HG03108 (cell line): ENCODE measurements around the gene WDR75.

Experiments used
- ATAC-seq: cut with Tn5 transposase; IDR thresholded peaks from one replicate; pipeline ENCODE4 v1.9.1; 2021; ENCODE audit warnings: moderate library complexity; ENCODE audit not compliant: unreplicated experiment

The WDR75 gene

DNA sequence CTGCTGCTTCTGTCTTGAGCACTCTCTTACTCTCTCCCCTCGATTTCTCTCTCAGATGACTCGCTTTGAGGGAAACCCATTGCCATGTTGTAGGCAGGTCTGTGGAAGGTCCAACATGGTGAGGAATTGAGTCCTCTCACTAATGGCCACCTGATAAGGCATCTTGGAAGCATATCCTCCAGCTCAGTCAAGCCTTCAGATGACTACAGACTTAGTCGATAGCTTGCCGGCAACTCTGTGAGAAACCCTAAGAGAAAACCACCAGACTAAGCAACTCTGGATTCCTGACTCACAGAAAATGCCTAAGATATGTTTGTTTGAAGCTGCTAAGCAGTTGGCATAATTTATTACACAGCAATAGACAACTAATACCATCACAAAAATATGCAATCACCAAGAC, 51.2 kb downstream of the WDR75 start:
- ATAC-seq: no peak

DNA sequence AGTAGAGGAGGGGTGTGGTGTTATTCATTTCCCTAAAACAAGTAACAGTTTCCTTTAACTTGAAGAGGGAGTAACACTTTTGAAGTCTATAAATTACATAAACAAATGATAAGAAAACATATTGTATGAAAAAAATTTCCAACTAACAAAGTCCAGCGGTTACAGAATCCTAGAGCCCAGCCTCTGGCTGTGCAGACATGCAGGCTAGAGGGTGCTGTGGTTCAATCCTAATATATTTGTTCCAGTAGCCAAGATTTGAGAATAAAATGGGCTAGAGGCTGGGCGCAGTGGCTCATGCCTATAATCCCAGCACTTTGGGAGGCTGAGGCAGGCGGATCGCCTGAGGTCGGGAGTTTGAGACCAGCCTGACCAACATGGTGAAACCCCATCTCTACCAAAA, 56.9 kb downstream of the WDR75 start:
- no peak for ATAC-seq

DNA sequence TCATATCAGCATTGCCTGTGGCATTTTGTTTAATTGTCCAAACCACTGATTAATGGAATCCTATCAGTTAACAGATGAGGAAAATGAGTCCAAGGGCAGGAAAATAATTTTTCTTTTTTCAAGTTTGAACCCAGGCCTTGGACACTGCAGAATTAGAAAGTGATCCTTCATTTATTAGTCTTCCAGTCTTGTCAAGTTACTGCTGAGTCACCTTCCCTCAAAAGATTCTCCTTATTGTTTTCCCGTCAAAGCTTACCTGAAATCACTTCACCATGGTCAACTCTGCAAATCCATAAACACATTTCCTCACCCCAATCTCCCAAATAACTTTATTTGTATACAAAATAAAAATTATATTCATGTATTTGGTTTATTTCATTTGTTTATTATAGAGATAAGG, 57.9 kb downstream of the WDR75 start:
- ATAC-seq: no peak

DNA sequence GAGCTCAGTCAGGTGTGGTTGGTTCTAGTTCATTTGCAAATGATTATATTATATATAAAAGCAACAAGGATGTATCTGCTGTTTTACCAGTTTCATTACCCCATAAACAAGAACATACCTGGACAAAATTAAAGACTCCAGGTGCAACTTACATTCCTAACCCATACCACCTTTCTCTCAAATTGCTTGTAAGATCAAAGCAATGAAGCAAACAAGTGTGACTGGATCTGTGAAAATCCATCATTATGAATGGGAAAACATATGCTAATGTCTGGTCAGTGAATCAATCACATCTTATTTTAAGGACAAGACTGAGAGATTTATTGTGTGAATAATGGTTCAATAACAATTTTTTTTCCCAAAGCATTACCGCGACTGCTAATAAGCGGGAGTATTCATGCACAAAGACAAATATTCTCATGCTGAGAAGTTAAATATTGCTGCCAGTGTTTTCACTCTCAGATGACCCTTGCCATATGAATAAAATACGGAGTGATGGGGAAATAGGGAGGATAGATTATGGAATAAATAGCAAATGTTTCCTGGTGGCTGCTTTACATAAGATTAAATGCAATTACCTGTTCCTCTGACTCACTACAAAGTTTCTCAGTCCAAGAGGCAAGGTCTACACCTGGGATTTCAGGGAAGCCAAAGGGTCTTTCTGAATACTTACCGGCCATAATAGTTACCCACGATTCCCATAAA, 59.3 kb downstream of the WDR75 start:
- no peak for ATAC-seq

DNA sequence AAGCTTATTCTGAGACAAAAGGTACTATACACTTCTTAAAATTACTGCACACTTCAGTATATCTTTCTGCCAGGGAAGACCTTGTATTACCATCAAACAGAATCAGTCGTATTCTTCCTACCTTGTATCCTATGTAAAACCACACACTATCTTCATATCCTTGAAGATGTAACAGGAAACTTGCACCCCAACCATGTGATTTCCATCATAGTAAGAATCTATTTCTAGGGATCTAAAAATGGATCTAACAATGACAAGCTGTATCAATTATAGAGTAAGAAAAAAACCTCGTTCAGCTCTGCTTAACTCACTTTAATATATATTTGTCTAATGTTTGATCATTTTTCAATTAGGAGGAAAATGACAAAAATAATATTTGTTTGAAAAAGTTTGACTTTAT, 60.2 kb downstream of the WDR75 start:
- no peak for ATAC-seq

DNA sequence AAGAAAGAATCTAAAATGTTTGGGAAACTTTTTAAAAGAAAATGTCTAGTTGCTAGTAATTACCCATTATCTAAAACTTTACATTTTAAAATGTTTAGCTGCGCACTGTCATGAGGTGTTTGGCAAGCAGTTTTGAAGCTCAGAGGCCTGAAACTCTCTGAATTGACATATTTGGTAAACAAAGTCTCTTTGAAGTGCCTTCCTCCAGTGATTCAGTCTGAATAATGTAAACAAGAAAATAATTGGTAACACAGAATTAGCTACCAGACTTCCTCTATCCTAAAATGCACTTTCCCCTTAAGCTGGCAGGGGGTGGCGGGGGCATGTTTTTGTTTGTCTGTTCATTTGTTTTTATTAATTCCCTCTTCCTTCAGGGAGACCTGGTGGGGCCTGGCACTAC, 61.4 kb downstream of the WDR75 start:
- no peak for ATAC-seq

DNA sequence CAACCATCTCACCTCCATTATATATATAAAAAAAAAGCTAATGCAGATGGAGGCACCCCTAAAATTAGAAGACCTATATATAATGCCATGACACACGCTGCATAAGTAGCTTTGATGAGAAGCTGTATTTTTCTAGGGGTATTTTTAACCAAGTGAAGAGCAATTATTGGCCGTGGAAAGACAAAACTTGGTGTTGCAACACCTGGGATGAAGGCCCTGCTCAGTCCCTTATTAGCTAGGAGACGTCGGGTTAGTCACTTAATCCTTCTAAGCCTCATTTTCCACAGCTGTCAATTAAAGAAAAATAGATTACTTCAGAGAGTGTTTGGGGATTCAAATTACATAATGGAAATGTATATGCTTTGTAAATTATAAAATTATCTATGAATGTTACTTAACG, 63.0 kb downstream of the WDR75 start:
- no peak for ATAC-seq

DNA sequence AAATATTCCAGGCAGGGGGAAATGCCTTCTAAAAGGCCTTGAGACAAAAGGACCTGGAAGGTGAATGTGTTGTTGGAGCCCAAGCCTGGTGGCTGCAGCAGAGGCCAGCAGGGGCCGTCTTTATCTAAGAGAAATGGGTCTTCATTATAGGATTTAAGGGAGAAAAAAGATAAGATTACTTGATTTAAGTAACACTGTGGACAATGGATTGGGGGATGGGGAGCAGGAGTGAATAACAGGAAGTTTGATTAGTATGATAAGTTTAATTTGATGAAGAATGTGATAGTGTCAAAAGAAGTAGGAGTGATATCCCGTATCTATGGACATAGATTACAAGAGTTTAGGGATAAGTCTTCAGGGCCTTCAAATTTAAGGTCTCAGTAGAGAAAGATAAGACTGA, 64.2 kb downstream of the WDR75 start:
- no peak for ATAC-seq

DNA sequence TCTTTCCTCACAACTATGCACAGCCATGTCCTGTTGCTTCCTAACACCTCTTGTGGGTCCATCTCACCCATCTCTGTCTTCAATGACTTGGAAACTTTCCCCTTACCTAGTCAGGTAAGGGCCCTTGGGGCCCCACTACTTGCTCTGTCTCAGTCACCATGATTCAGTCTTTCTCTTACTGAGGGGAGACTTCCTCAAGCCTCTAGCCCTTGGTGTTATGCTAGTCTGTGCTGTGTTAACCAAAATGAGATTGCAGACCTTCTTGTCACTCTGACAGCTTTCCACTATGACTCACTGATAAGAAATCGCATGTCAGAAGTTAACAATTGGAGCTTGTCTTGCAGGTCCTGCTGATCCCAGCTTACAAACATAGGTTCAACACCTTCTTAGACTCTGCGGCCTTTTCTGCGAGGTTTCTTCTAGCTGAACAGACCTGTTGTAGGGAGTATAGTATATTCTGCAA, 65.3 kb downstream of the WDR75 start:
- ATAC-seq: no peak

DNA sequence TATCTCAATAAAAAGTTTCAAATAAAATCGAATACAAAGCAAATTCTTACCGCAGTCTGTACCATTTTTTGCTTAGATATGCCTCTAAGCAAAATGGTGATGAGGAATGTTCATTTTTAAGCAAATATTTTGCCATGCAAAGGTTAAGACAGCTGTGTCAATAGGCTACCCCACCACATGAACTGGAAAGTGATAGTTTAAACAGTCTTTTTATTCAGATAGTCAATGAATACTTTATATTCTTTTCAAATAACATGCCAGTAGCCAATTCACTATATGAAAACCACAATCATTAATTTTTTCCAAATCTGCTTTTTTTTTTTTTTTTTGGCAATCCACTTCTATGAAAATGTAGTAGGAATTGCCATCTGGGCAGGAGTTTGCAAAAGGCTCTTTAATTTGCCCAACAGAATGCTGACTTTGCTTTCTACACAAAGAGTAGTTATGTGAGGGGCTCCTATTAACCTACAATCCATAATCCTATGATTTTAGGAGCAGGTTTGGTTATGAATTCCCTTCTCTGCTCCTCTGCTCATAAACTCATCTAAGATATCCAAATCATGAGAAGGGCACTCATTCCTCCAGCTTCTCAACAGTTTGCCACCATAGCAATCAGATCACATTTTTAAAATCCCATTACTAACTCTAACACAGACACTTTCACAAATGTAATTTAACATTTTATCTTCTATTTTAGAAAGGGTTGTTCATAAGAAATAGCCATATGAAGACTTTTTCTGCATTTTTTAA, 70.1 kb downstream of the WDR75 start:
- ATAC-seq: no peak

DNA sequence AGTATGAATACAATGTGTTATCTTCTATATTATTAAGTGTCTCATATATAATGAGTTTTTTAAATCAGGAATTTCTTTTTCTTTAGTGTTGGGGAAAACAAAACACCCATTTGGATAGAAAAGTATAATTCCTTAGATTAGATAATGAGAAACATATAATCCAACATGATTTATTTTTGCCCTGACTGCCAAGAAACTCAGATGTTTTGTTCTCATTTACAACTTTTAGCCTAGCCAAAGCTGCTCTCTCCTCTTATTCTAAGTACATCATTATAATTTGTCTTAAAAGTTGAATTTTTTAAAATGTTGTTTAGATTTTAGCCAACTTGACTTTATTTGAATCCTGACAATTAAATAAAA, 70.7 kb downstream of the WDR75 start:
- ATAC-seq: no peak

DNA sequence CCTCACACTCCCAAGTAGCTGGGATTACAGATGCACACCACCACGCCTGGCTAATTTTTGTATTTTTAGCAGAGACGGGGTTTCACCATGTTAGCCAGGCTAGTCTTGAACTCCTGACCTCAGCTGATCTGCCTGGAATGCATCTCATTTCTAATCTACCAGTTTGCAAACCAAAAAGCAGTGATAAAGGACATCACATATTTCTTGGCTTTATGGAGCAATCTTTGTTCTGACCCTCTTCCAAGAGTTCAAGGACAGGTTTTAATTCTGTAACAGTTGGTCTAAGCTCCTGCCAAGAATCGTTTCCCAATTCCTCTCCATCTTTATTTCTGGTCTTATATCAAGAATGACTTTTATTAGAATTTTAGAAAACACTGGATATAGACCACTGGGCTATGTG, 71.6 kb downstream of the WDR75 start:
- ATAC-seq: no peak

DNA sequence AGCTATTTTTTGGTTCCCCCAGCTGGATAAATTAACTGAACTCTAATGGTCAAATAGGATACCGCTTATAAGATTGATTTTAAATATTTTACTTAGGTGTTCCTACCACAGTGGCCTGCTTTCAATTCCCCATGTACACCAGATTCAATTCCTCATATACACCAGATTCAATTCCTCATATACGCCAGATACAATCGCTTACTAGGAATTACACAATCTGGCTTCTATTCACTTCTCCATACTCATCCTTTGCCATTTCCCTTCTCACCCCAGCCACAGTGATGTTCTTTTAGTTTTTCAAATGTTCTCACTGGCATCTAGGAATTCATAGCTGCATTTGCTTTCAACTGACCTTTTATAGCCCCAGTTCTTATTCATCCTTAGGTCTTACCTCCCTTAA, 72.8 kb downstream of the WDR75 start:
- ATAC-seq: no peak

DNA sequence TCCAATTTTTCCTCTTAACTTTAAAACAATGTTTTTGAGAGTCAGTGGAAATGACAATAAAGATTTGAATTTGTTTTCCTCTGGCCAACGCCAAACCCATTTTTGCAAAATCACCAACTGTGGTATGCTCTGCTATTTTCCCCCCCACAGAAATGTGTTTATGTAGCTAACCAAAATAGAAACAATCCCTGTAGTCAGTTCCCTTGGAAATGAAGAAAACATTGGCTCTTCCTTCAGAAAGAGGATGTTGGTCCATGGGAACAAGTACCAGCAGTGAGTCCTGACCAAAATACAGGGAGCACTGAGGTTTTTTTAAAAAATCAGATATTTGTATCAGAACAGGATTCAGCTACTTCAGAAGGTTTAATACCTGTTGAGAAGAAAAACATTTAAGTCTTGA, 74.0 kb downstream of the WDR75 start:
- no peak for ATAC-seq

DNA sequence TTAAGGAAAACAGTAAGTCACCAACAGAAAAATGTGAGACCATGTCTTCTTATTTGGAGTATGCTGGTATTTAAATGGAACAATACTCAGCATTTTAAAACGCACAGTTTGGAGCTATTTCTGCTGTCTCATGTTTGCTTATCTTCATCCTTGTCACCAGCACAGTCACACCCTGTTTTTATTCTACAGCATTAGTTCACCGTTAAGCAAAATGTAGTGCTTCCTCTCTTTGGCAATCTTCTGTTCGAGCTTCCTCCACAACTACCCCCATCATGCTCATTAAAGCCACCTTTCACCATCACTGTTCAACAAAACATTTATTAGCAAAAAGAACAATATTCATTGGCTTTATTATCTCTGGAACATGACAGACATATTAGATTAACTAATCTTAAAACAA, 75.3 kb downstream of the WDR75 start:
- no peak for ATAC-seq

DNA sequence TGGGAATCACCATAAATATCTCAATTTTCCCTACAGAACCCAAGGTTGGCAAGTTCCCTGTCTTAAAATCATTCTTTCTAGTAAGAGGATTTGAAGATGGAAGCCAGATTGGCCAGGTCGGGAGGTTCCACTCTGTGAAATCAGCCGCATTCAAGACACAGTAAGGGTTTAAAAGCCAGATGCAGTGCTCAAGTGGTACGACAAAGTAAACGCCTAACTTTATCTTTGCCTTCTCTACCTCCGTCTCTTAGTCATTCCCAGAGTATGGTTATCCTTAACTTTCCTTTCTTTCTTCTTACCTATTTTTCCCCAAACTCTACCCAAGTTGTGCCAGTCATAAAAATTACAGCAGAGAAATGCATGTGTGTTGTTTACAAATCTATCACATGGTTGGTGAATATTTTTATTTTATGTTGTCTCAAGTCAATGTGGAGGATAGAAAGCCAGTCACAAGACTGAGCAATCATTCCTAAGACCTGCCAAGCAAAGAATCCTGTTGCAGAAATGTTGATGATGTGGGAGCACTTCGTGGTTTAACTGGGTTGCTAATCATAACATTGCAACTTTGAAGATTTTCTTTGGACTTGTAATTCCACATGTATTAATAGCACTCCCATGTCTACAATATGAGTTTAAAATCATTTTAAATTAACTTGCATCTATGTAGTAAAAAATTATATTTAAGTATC, 76.7 kb downstream of the WDR75 start:
- ATAC-seq: no peak

DNA sequence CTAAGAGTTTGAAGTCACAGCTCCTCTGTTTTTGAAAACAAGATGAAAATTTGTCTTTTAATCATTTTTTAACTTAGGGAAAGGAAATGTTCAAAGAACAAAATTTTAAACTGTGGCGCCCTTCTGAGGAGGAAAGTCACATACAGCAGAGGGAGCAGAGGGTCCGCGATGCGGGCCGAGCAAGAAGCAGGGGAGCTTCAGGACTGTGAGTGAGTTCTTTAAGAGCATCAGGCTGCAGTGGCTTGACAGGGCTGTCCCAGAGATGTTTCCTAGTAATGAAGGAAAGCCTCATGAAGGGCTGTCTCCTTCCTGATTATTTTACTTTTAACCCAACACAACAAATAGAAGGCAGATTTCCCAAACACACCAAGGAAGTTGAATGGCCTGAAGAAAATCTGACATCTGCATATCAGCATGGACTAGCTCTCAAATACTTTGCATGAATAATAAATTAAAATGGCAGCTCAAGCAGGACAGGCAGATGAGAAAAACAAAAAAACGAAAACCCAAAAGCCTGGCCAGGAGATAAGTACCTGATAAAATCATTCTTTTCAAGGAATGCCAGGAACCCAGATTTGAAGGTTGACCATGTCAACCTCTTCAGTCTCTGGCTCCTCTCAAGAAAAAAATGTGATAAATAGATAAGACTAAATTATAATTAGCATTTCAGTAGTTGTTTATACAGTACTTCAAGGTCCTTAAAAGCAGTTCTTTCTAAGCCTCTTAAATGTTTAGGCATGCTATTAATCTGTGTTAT, 78.5 kb downstream of the WDR75 start:
- ATAC-seq: no peak

DNA sequence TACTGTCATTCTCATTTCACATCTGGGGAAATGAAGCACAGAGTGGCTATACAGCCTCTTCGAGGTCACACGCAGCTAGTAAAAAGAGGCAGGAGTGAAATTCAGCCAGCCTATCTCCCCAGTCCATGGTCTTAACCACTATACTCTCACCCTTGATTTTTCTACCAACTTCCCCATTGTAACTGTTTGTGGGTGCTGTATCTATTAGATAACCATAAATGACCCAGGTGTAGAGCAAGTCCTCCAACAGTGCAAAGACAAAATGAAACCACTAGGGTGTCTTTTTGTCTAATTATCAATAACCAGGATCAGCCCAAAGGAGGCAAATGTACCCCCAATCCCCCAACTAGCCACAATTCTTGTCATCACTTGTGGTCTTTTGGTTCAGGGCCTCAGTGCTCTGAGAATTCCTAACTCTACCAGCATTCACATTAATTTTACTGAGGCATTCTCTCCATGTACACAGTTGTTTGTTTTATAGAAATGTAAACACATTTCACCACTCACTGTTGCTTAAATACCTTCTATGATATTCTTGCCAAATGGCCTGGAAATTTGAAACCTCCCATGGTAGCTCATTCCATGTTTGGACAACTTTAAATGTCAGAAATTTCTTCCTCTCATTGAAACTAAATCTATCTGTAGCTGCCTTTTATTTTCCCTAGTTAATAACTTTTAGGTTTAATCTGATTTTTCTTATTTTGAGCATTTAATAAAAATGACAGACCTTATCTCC, 80.6 kb downstream of the WDR75 start:
- no peak for ATAC-seq

DNA sequence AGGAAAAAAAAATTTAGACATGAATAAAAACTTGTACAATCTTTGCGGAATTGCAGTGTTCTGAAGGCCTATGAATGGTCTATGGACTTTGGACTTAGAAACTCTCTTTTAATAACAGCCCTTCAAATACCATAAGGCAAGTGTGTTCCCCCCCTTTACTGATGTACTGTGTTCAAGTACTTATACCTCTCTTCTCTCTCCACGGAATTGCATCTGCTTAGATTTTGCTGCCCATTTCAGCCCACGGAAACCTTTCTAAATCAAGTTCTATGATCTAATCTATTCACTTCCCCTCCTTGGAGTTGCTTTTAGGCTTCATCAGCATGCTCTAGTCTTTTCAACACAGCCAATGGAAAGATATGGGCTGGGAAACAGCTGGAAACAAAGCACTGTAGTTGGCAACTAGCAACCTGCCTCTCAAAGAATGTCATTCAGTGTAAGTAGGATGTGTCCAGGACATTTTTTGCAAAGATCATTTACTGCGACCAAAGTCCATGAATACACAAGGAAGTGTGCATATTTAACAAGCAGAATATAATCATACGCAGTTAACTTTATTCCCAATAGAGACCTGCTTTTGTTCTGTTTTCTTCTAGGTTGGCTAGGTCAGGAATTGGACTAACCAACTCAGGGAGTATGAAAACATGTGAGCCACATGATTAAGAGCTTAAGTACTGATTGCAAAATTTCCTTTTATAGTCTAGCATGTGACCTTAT, 81.3 kb downstream of the WDR75 start:
- ATAC-seq: no peak

DNA sequence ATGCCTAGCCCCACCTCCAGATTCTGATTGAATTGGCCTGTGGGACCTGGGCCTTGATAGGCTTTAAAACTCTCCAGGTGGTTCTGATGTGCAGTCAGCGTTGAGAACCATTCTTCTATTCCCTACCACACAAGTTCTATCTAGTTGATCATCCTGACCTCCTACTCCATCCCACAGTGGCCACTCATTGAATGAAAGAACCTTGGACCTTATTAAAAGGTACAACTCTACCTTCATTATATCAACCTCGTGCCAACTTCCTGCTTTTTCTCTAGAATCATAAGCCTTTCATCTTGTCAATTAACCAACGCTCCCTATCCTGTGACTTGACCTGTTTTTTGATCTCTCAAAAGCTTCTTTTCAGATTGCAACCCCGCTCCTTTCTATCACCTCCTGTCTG, 83.5 kb downstream of the WDR75 start:
- ATAC-seq: no peak
